Measurements from ENCODE around the gene MAD2L1. TPM values are rescaled to one million over a fixed set of nuclear protein-coding genes. Genes with fewer than 3 reads are reported as not detected.

Gene MAD2L1
- total and polyA plus RNA-seq, 2 of the 4 experiments (the other 2 are of a cell fraction): 13.6 to 15.2 TPM

DNA sequence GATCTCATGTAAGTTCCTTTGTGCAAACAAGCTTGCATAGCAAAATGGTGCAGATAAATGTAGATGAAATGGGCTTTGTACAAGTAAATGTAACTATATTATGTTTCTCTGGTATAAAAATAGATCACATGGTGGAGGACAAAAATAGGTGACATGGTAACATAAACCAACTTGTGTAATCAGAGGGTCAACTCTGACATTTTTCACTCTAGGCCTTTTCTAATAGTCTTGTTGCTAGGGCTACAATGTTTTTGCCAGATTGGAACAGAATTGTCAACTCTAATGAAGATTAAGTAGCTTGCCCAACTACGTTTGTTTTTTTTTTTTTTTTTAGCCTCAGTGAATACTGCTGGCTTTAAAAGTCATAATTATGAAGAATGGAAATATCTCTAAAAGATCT lies 11.5 kb downstream of the MAD2L1 start:
- dilution Hi-C loops (cut with HindIII; ENCODE audit: low sequenced_read_pairs, unreplicated experiment): no loop called here

More for the DNA sequence above, 11.5 kb downstream of the MAD2L1 start:
- no peak overlapping the region for H4K8ac ChIP-seq (ENCODE audit: low read depth in 2 of 2, low read length in 2 of 2)
- H2BK20ac ChIP-seq (ENCODE audit: low read depth, low read length): no peak overlapping the region
- no peak for DNase-seq
- H3K9me1 ChIP-seq (ENCODE audit: insufficient read depth, low read length): peaks cover 4% of the 10 kb centered on the region; the same call in 1 of the 2 replicates
- no peak overlapping the region for H2BK15ac ChIP-seq (ENCODE audit: low read depth, low read length)
- no peaks in the 10 kb centered on the region for H3K27me3 ChIP-seq (ENCODE audit: control insufficient read depth, insufficient read depth, low read length)
- no peak overlapping the region for H3K56ac ChIP-seq (ENCODE audit: extremely low read depth, insufficient read depth, low read length)
- no peak overlapping the region for H2BK5ac ChIP-seq (ENCODE audit: low read depth, low read length, poor library complexity, severe bottlenecking)
- no TSS peak for BruUV-seq (replicated peaks)
- CTCF ChIA-PET: no interaction called here
- H3K4me1 ChIP-seq (ENCODE audit: control insufficient read depth, insufficient read depth, low read length): peaks cover 7% of the 10 kb centered on the region
- H2AK5ac ChIP-seq (ENCODE audit: low read depth, low read length): no peak overlapping the region
- H3K4me2 ChIP-seq (ENCODE audit: low read depth, low read length): no peak overlapping the region
- no peak overlapping the region for H3K4ac ChIP-seq (ENCODE audit: low read depth, low read length)
- TF ChIP-seq RFX5 (IDR thresholded peaks at IDR 0.05; ENCODE audit: low read depth, low read length): no peak
- TF ChIP-seq MAZ (IDR thresholded peaks at IDR 0.05; ENCODE audit: borderline replicate concordance, low read depth, low read length): no peak
- TF ChIP-seq SMC3 (IDR thresholded peaks at IDR 0.05; ENCODE audit: low read depth, low read length): no peak
- no peak for TF ChIP-seq CHD1 (IDR thresholded peaks at IDR 0.05; ENCODE audit: low read depth, low read length)
- TF ChIP-seq, protein P1, sequence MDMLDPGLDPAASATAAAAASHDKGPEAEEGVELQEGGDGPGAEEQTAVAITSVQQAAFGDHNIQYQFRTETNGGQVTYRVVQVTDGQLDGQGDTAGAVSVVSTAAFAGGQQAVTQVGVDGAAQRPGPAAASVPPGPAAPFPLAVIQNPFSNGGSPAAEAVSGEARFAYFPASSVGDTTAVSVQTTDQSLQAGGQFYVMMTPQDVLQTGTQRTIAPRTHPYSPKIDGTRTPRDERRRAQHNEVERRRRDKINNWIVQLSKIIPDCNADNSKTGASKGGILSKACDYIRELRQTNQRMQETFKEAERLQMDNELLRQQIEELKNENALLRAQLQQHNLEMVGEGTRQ (IDR thresholded peaks at IDR 0.05; ENCODE audit: low read depth, low read length): no peak
- TF ChIP-seq MXI1 (IDR thresholded peaks at IDR 0.05; ENCODE audit: borderline replicate concordance, low read depth, low read length): no peak
- no peak for TF ChIP-seq FOS (IDR thresholded peaks at IDR 0.05; ENCODE audit: low read depth, low read length)
- no peak for TF ChIP-seq NFE2L2 (IDR thresholded peaks at IDR 0.05; ENCODE audit: low read depth, low read length)
- no peak for TF ChIP-seq POLR2A (IDR thresholded peaks at IDR 0.05; ENCODE audit: low read depth, low read length)
- H4K91ac ChIP-seq (ENCODE audit: insufficient read depth, low read depth, low read length): no peak overlapping the region
- in situ Hi-C loops (cut with MboI; ENCODE audit: low sequenced_read_pairs) (loop anchor here (5.0 to 10.0 kb wide), 3 partner anchors 500 to 1073 kb away; a partner anchor contains a TSS), intact Hi-C loops (cut with micrococcal nuclease) (loop anchor here (5.0 to 10.0 kb wide), 2 partner anchors 500 to 1013 kb away; no protein-coding TSS in a partner anchor)
- no peak overlapping the region for H2BK120ac ChIP-seq (ENCODE audit: low read depth, low read length)
- no peaks in the 10 kb centered on the region for H4K20me1 ChIP-seq (ENCODE audit: insufficient read depth, low read length)
- no peaks in the 10 kb centered on the region for H3K36me3 ChIP-seq (ENCODE audit: control insufficient read depth, insufficient read depth, low read length)
- no peak overlapping the region for H2AFZ ChIP-seq (replicated peaks; ENCODE audit: low read length, poor library complexity)
- no peak overlapping the region for H4K5ac ChIP-seq (ENCODE audit: low read depth, low read length)
- H3K9ac ChIP-seq (ENCODE audit: low read depth, low read length): no peak overlapping the region
- no peak overlapping the region for H3K23ac ChIP-seq (ENCODE audit: low read depth, low read length)
- no peak overlapping the region for H3K27ac ChIP-seq (ENCODE audit: insufficient read depth, low read length)
- no peak overlapping the region for H2AK9ac ChIP-seq (replicated peaks; ENCODE audit: low read depth, low read length, poor library complexity)
- whole genome bisulfite sequencing, 2 experiments (ENCODE audit: extremely low coverage in 2 of 2, insufficient read length in 1 of 2): no CpG with 5 or more reads among the region's 1 CpG
- H3K18ac ChIP-seq (ENCODE audit: low read depth, low read length): no peak overlapping the region
- no peak for ATAC-seq (ENCODE audit: low read depth)
- no peak overlapping the region for H3K4me3 ChIP-seq (ENCODE audit: insufficient read depth, low read depth, low read length)
- POLR2A ChIA-PET (ENCODE audit: unreplicated experiment): interaction anchor here (1.1 kb wide), 1 partner anchor 426 kb away, joined by 3 read pairs; the partner anchor contains the start of gene PDE5A
- peaks cover 13 to 25% of the 10 kb centered on the region in 2 experiments for H3K79me1 ChIP-seq (ENCODE audit: low read depth in 1 of 2, low read length in 2 of 2)
- no peaks in the 10 kb centered on the region for H3K9me3 ChIP-seq (ENCODE audit: control insufficient read depth, insufficient read depth, low read length)
- H3K14ac ChIP-seq (replicated peaks; ENCODE audit: low read depth, low read length): no peak overlapping the region

Data from IMR-90 (cell line).